GM12878 (cell line): ENCODE results near the gene COL2A1. TPM values are rescaled to one million over a fixed set of nuclear protein-coding genes. Genes with fewer than 3 reads are reported as not detected.

Experiments
- ATAC-seq: fragments of 200-7000 bp; cut with Tn5 transposase; 3 replicates; pipeline ENCODE4 v1.9.1; 2020; ENCODE audit warnings: mild to moderate bottlenecking, moderate library complexity
- BruUV-seq: library from RNA; stranded (reverse); fragments of 400-500 nt; replicated peaks from 2 replicates; lab custom pipeline; 2021; lab: Mats Ljungman, UMichigan
- CTCF ChIA-PET: fragments of 300-600 bp; sonication (Branson Sonifier 250); formaldehyde crosslinking; extraction: SDS; loops from one replicate; lab custom pipeline; 2021; ENCODE audit warnings: inconsistent platforms; lab: Yijun Ruan, JAX
- POLR2A ChIA-PET: fragments of 350-600 bp; formaldehyde crosslinking; extraction: SDS; loops from one replicate; lab custom pipeline; 2021; ENCODE audit warnings: inconsistent platforms; lab: Charles Lee
- RAD21 ChIA-PET: fragments of 300-600 bp; sonication (Branson Sonifier 250); formaldehyde crosslinking; loops from one replicate; lab custom pipeline; 2023; ENCODE audit warnings: antibody characterized with exemption; ENCODE audit not compliant: unreplicated experiment; lab: Charles Lee
- SMC1A ChIA-PET: fragments of 300-600 bp; sonication (Branson Sonifier 250); formaldehyde crosslinking; loops from one replicate; lab custom pipeline; 2023; ENCODE audit not compliant: unreplicated experiment, uncharacterized antibody; lab: Charles Lee
- DNase-seq: peaks from one replicate; pipeline ENCODE4 v3.0.0-alpha.2; 2011; ENCODE audit warnings: low read depth, low spot score
- FAIRE-seq: peaks from 3 replicates; lab custom pipeline; 2011; peaks lifted over from hg19 to GRCh38; lab: Jason Lieb, UNC
- H2AFZ ChIP-seq: 2 replicates; pipeline ENCODE4 v1.6.0; 2011; ENCODE audit warnings: low read depth, low read length, control low read depth; ENCODE audit not compliant: control insufficient read depth
- H3K27ac ChIP-seq: 2 replicates; pipeline ENCODE4 v1.5.1; 2011; ENCODE audit warnings: control low read depth; ENCODE audit not compliant: control insufficient read depth, insufficient read depth
- H3K27me3 ChIP-seq, 2 experiments: replicated peaks in 1 of 2; 2 replicates each; pipeline versions ENCODE4 v1.6.0 to v1.6.1; 2011; ENCODE audit warnings: low read length in 1 of 2; ENCODE audit not compliant: control insufficient read depth in 2 of 2, insufficient read depth in 2 of 2
- H3K36me3 ChIP-seq, 2 experiments: 2 replicates each; pipeline ENCODE4 v1.5.1; 2011; ENCODE audit warnings: low read length in 1 of 2; ENCODE audit not compliant: control insufficient read depth in 2 of 2, insufficient read depth in 2 of 2
- H3K4me1 ChIP-seq: 2 replicates; pipeline ENCODE4 v1.6.1; 2011; ENCODE audit warnings: mild to moderate bottlenecking, low read length, moderate library complexity, mixed read lengths; ENCODE audit not compliant: control insufficient read depth, insufficient read depth
- H3K4me2 ChIP-seq: 2 replicates; pipeline ENCODE4 v1.6.0; 2011; ENCODE audit warnings: control low read depth; ENCODE audit not compliant: control insufficient read depth, insufficient read depth
- H3K4me3 ChIP-seq: fragments of 200-600 bp; sonication (generic); 2 replicates; pipeline ENCODE4 v1.5.1; 2016
- H3K79me2 ChIP-seq: 2 replicates; pipeline ENCODE4 v1.6.0; 2011; ENCODE audit warnings: low read length; ENCODE audit not compliant: control insufficient read depth, insufficient read depth
- H3K9ac ChIP-seq: 2 replicates; pipeline ENCODE4 v1.8.0; 2011; ENCODE audit warnings: low read length, control low read depth, mixed read lengths; ENCODE audit not compliant: control insufficient read depth, insufficient read depth
- H3K9me3 ChIP-seq: replicated peaks from 3 replicates; pipeline ENCODE4 v1.5.1; 2011; ENCODE audit warnings: mild to moderate bottlenecking, low read length; ENCODE audit not compliant: control insufficient read depth, insufficient read depth
- H4K20me1 ChIP-seq: 2 replicates; pipeline ENCODE4 v1.6.0; 2011; ENCODE audit not compliant: control insufficient read depth, insufficient read depth
- BMI1 ChIP-seq: fragments of 450-650 bp; IDR thresholded peaks from 2 replicates; pipeline ENCODE4 v1.6.1; 2016; ENCODE audit warnings: mild to moderate bottlenecking, moderate library complexity, borderline replicate concordance
- CHD1 ChIP-seq: IDR thresholded peaks from 2 replicates; pipeline ENCODE4 v1.6.1; 2012; ENCODE audit warnings: low read depth, low read length, improper control_type of control experiment
- E2F4 ChIP-seq: IDR thresholded peaks from 2 replicates; pipeline ENCODE4 v1.6.1; 2012; ENCODE audit warnings: low read depth, low read length, improper control_type of control experiment
- GABPA ChIP-seq: IDR thresholded peaks from 2 replicates; pipeline ENCODE4 v1.6.1; 2014; ENCODE audit warnings: antibody characterized with exemption, low read depth, mild to moderate bottlenecking, inconsistent platforms
- MEF2B ChIP-seq: fragments of 450-650 bp; IDR thresholded peaks from 2 replicates; pipeline ENCODE4 v1.6.1; 2018; ENCODE audit warnings: mild to moderate bottlenecking, moderate library complexity; ENCODE audit not compliant: partially characterized antibody, poor library complexity, severe bottlenecking
- MLLT1 ChIP-seq: fragments of 450-650 bp; IDR thresholded peaks from 2 replicates; pipeline ENCODE4 v1.6.1; 2016; ENCODE audit warnings: mild to moderate bottlenecking
- MXI1 ChIP-seq: fragments of 150-350 bp; IDR thresholded peaks from 2 replicates; pipeline ENCODE4 v1.6.1; 2011; ENCODE audit warnings: low read depth, mild to moderate bottlenecking, inconsistent platforms, low read length, improper control_type of control experiment
- PML ChIP-seq: IDR thresholded peaks from 2 replicates; pipeline ENCODE4 v1.6.1; 2012; ENCODE audit warnings: low read length, inconsistent platforms
- RBBP5 ChIP-seq: fragments of 200-600 bp; sonication (generic); conservative IDR thresholded peaks from 2 replicates; pipeline ENCODE4 v1.6.1; 2016
- RUNX3 ChIP-seq: IDR thresholded peaks from 2 replicates; pipeline ENCODE4 v1.6.1; 2012; ENCODE audit warnings: low read length, inconsistent platforms
- TCF3 ChIP-seq: IDR thresholded peaks from 2 replicates; pipeline ENCODE4 v1.6.1; 2012; ENCODE audit warnings: low read depth, mild to moderate bottlenecking, low read length, borderline replicate concordance; ENCODE audit not compliant: insufficient read depth
- TCF7 ChIP-seq: IDR thresholded peaks from 2 replicates; pipeline ENCODE4 v1.6.1; 2014; ENCODE audit warnings: antibody characterized with exemption, borderline replicate concordance
- WGBS: methylation state at CpG from one replicate; pipeline ENCODE4 v1.1.6; 2016; ENCODE audit warnings: low lambda C conversion rate; ENCODE audit not compliant: insufficient replicate concordance, insufficient coverage; ENCODE audit errors: missing lambda C conversion rate; 5-methylcytosine and 5-hydroxymethylcytosine counted together
- in situ Hi-C: fragments of 300-500 bp; cut with MboI; formaldehyde crosslinking; loops from 9 replicates; pipeline ENCODE4 v1.14.3; 2018; ENCODE audit warnings: mixed read lengths
- intact Hi-C: fragments of 100-400 bp; cut with micrococcal nuclease; formaldehyde crosslinking; loops from one replicate; pipeline ENCODE4 v1.14.2; 2022; ENCODE audit not compliant: unreplicated experiment
- polyA plus RNA-seq, 11 experiments: library from polyadenylated mRNA; depleted of rRNA in 4 of 11; unstranded in 6 of 11; stranded (reverse) in 5 of 11; fragments of >200 nt; fragmentation: Nextera tagmentation in 4 of 11; fragmentation: Illumina TruSeq in 1 of 11; extraction: Ambion mirVana in 4 of 11; extraction: Trizol in 1 of 11; gene quantifications; 1 replicate in 1 of 11; 2 replicates in 10 of 11; pipeline versions ENCODE4 v1.2.1 to v1.2.3, GENCODE V29; 2011 to 2016; ENCODE audit warnings: inconsistent platforms in 2 of 11, missing spikeins in 2 of 11, low read depth in 1 of 11
- total RNA-seq, 4 experiments: library from RNA; depleted of rRNA in 3 of 4; stranded (reverse); fragments of >200 nt in 3 of 4; fragmentation: Illumina TruSeq in 1 of 4; extraction: Trizol in 1 of 4; gene quantifications; 2 replicates each; pipeline versions ENCODE4 v1.2.1 to v1.2.3, GENCODE V29; 2013 to 2021

COL2A1 gene
- total and polyA plus RNA-seq, 10 of the 15 experiments (the other 5 are each of a cell fraction or from before 2014, with no cell fraction given), result 0.06 to 0.67 (median 0.19) TPM; not detected in 1

GRCh38 chr12:48022676-48023385 is 18.6 kb upstream of the COL2A1 start:
- Histone ChIP-seq H3K9me3 (no peaks in the 10 kb centered on the region), H3K36me3 (no peaks in the 10 kb centered on the region), H3K27ac (no peak overlapping the region), H3K9ac (no peak overlapping the region), H3K4me1 (no peaks in the 10 kb centered on the region), H3K79me2 (no peaks in the 10 kb centered on the region), H3K4me2 (no peak overlapping the region), H2AFZ (no peak overlapping the region), H3K27me3 (peaks cover 3 to 5% of the 10 kb centered on the region in 2 experiments; a peak in 3 of 4 replicates), H4K20me1 (no peaks in the 10 kb centered on the region; the same call in 1 of the 2 replicates), H3K4me3 (no peak overlapping the region)
- ChIA-PET RAD21 (no interaction called here), POLR2A (no interaction called here), SMC1A (interaction anchor here (0.8 to 1.6 kb wide), 2 partner anchors 29 to 32 kb away, joined by 3 read pairs; no protein-coding TSS in a partner anchor), CTCF (interaction anchor here (0.9 kb wide), 1 partner anchor 160 kb away, joined by 3 read pairs; no protein-coding TSS in a partner anchor)
- intact Hi-C loops (no loop called here), in situ Hi-C loops (no loop called here)
- FAIRE-seq (no peak), ATAC-seq (no peak), DNase-seq (no peak)
- 32% methylated on average over 7 of the region's 7 CpGs for WGBS
- no peak for TF ChIP-seq CHD1
- TF ChIP-seq MLLT1, result no peak
- TF ChIP-seq BMI1, result no peak
- TF ChIP-seq GABPA, result no peak
- no peak for TF ChIP-seq MEF2B
- no peak for TF ChIP-seq MXI1
- TF ChIP-seq TCF3, result no peak
- no peak for TF ChIP-seq E2F4
- no peak for TF ChIP-seq PML
- TF ChIP-seq TCF7, result no peak
- TF ChIP-seq RBBP5, result no peak
- no peak for TF ChIP-seq RUNX3
- no TSS peak for BruUV-seq
